H1 (cell line): ENCODE data around the gene CAMKMT. TPM values are rescaled to one million over a fixed set of nuclear protein-coding genes. Genes with fewer than 3 reads are reported as not detected.

ENCODE experiments used
- CTCF ChIA-PET: fragments of 300-600 bp; sonication (Branson Sonifier 250); formaldehyde crosslinking; loops from one replicate; lab custom pipeline; 2021; ENCODE audit not compliant: partially characterized antibody; lab: Charles Lee
- POLR2A ChIA-PET: fragments of 300-600 bp; sonication (Branson Sonifier 250); formaldehyde crosslinking; loops from one replicate; lab custom pipeline; 2021; ENCODE audit warnings: inconsistent platforms; ENCODE audit not compliant: partially characterized antibody; lab: Charles Lee
- DNase-seq, 2 experiments: peaks; one replicate each; pipeline versions ENCODE4 v3.0.0 to v3.0.0-alpha.2; 2010 to 2022; ENCODE audit warnings: low spot score in 2 of 2, low read depth in 1 of 2, mixed read lengths in 1 of 2
- FAIRE-seq: peaks from 2 replicates; lab custom pipeline; 2011; peaks lifted over from hg19 to GRCh38; lab: Jason Lieb, UNC
- H2AFZ ChIP-seq: 2 replicates; pipeline ENCODE4 v1.8.1; 2012; ENCODE audit warnings: low read length, inconsistent platforms
- H2AK5ac ChIP-seq: 2 replicates; pipeline ENCODE4 v1.6.1; 2013; ENCODE audit warnings: low read depth, low read length
- H2BK120ac ChIP-seq: replicated peaks from 2 replicates; pipeline ENCODE3; 2013; ENCODE audit warnings: low read depth, low read length, inconsistent platforms
- H2BK12ac ChIP-seq: 2 replicates; pipeline ENCODE4 v1.6.1; 2013; ENCODE audit warnings: low read depth, low read length
- H2BK15ac ChIP-seq: 2 replicates; pipeline ENCODE4 v1.6.1; 2013; ENCODE audit warnings: low read length
- H2BK20ac ChIP-seq: 2 replicates; pipeline ENCODE4 v1.6.1; 2013; ENCODE audit warnings: low read length
- H2BK5ac ChIP-seq: 2 replicates; pipeline ENCODE4 v1.6.1; 2013; ENCODE audit warnings: low read depth, low read length
- H3K14ac ChIP-seq: 2 replicates; pipeline ENCODE4 v1.6.1; 2013; ENCODE audit warnings: inconsistent platforms; ENCODE audit not compliant: insufficient read length
- H3K18ac ChIP-seq: 2 replicates; pipeline ENCODE4 v1.6.1; 2013; ENCODE audit warnings: low read length; ENCODE audit errors: extremely low read depth
- H3K23ac ChIP-seq: 2 replicates; pipeline ENCODE4 v1.6.1; 2013; ENCODE audit warnings: inconsistent platforms; ENCODE audit not compliant: insufficient read length
- H3K23me2 ChIP-seq: 2 replicates; pipeline ENCODE4 v1.6.1; 2013; ENCODE audit warnings: low read depth, low read length
- H3K27ac ChIP-seq: 2 replicates; pipeline ENCODE4 v1.6.1; 2011; ENCODE audit warnings: low read depth, low read length, inconsistent platforms
- H3K27me3 ChIP-seq, 4 experiments: replicated peaks in 1 of 4; 1 replicate in 1 of 4; 2 replicates in 3 of 4; pipeline versions ENCODE4 v1.6.1 to v1.8.1; 2011 to 2013; ENCODE audit warnings: low read length in 3 of 4, mild to moderate bottlenecking in 3 of 4, inconsistent platforms in 2 of 4, mixed read lengths in 2 of 4, moderate library complexity in 1 of 4; ENCODE audit not compliant: control insufficient read depth in 3 of 4, insufficient read depth in 3 of 4; ENCODE audit errors: extremely low read depth in 1 of 4
- H3K36me3 ChIP-seq, 4 experiments: 2 replicates each; pipeline versions ENCODE4 v1.6.1 to v1.8.1; 2011 to 2013; ENCODE audit warnings: mild to moderate bottlenecking in 4 of 4, low read length in 3 of 4, moderate library complexity in 2 of 4, control low read depth in 1 of 4, inconsistent platforms in 1 of 4; ENCODE audit not compliant: insufficient read depth in 4 of 4, control insufficient read depth in 2 of 4
- H3K4ac ChIP-seq: replicated peaks from 2 replicates; pipeline ENCODE3; 2013; ENCODE audit warnings: low read length, low read depth, mixed read lengths, inconsistent platforms; ENCODE audit not compliant: insufficient read length
- H3K4me1 ChIP-seq, 4 experiments: replicated peaks in 1 of 4; 1 replicate in 1 of 4; 2 replicates in 3 of 4; pipeline versions ENCODE4 v1.6.1 to v1.8.1; 2011 to 2013; ENCODE audit warnings: low read length in 3 of 4, inconsistent platforms in 2 of 4, mixed read lengths in 1 of 4; ENCODE audit not compliant: insufficient read depth in 4 of 4, control insufficient read depth in 3 of 4
- H3K4me2 ChIP-seq, 2 experiments: 2 replicates each; pipeline versions ENCODE4 v1.6.1 to v1.8.1; 2011 to 2013; ENCODE audit warnings: low read depth in 2 of 2, low read length in 2 of 2, control low read depth in 1 of 2, inconsistent platforms in 1 of 2, mild to moderate bottlenecking in 1 of 2; ENCODE audit not compliant: insufficient read depth in 1 of 2
- H3K4me3 ChIP-seq, 4 experiments: fragments of 200-600, 300-600 bp in 1 of 4; sonication (generic), shearing (Covaris generic), sonication (Bioruptor Twin) in 1 of 4; 2 replicates each; pipeline versions ENCODE4 v1.5.1 to v1.8.1; 2011 to 2016; ENCODE audit warnings: low read length in 4 of 4, low read depth in 3 of 4, control low read depth in 2 of 4, inconsistent platforms in 2 of 4, mild to moderate bottlenecking in 2 of 4, mixed read lengths in 1 of 4, moderate library complexity in 1 of 4; ENCODE audit not compliant: insufficient read depth in 2 of 4; ENCODE audit errors: extremely low read depth in 1 of 4
- H3K56ac ChIP-seq: replicated peaks from 2 replicates; pipeline ENCODE3; 2013; ENCODE audit warnings: low read depth, mild to moderate bottlenecking, mixed read lengths, low read length, inconsistent platforms; ENCODE audit not compliant: insufficient read length
- H3K79me1 ChIP-seq: 2 replicates; pipeline ENCODE4 v1.6.1; 2013; ENCODE audit warnings: low read depth, low read length, control low read depth
- H3K79me2 ChIP-seq, 2 experiments: 2 replicates each; pipeline versions ENCODE4 v1.6.1 to v1.8.1; 2012 to 2013; ENCODE audit warnings: low read length in 2 of 2, mild to moderate bottlenecking in 2 of 2, inconsistent platforms in 1 of 2; ENCODE audit not compliant: insufficient read depth in 2 of 2, control insufficient read depth in 1 of 2
- H3K9ac ChIP-seq, 4 experiments: replicated peaks in 1 of 4; 1 replicate in 1 of 4; 2 replicates in 3 of 4; pipeline versions ENCODE4 v1.6.1 to v1.8.1; 2011 to 2013; ENCODE audit warnings: low read depth in 3 of 4, low read length in 3 of 4, control low read depth in 2 of 4, mild to moderate bottlenecking in 2 of 4, moderate library complexity in 2 of 4, inconsistent platforms in 1 of 4; ENCODE audit errors: extremely low read depth in 1 of 4
- H3K9me3 ChIP-seq, 2 experiments: 2 replicates each; pipeline versions ENCODE4 v1.6.1 to v1.8.1; 2012 to 2013; ENCODE audit warnings: mild to moderate bottlenecking in 2 of 2, moderate library complexity in 2 of 2, control low read depth in 1 of 2, inconsistent platforms in 1 of 2, low read depth in 1 of 2, low read length in 1 of 2, mixed read lengths in 1 of 2; ENCODE audit not compliant: insufficient read depth in 2 of 2
- H4K20me1 ChIP-seq, 2 experiments: replicated peaks in 1 of 2; 2 replicates each; pipeline versions ENCODE3 to v1.8.1; 2011 to 2013; ENCODE audit warnings: inconsistent platforms in 2 of 2, low read length in 2 of 2, mild to moderate bottlenecking in 1 of 2; ENCODE audit not compliant: insufficient read depth in 2 of 2, control insufficient read depth in 1 of 2
- H4K5ac ChIP-seq: 2 replicates; pipeline ENCODE4 v1.6.1; 2013; ENCODE audit warnings: low read length, low read depth, mixed read lengths, inconsistent platforms; ENCODE audit not compliant: insufficient read length
- H4K8ac ChIP-seq: 2 replicates; pipeline ENCODE4 v1.8.0; 2013; ENCODE audit warnings: mild to moderate bottlenecking, moderate library complexity, low read length, inconsistent platforms; ENCODE audit not compliant: insufficient read depth; ENCODE audit errors: extremely low read depth
- H4K91ac ChIP-seq: replicated peaks from 2 replicates; pipeline ENCODE3; 2013; ENCODE audit warnings: low read length, mixed read lengths, inconsistent platforms; ENCODE audit not compliant: insufficient read length
- CEBPB ChIP-seq: IDR thresholded peaks from 2 replicates; pipeline ENCODE4 v1.6.1; 2012; ENCODE audit warnings: low read depth, low read length
- E2F6 ChIP-seq: IDR thresholded peaks from 2 replicates; pipeline ENCODE4 v1.6.1; 2012; ENCODE audit warnings: inconsistent platforms
- KDM1A ChIP-seq: fragments of 200-600, 300-600 bp; sonication (generic); IDR thresholded peaks from 2 replicates; pipeline ENCODE4 v1.7.1; 2016; ENCODE audit warnings: mild to moderate bottlenecking, low read length, borderline replicate concordance
- USF2 ChIP-seq: IDR thresholded peaks from 2 replicates; pipeline ENCODE4 v1.6.1; 2011; ENCODE audit warnings: low read length, improper control_type of control experiment
- YY1 ChIP-seq: IDR thresholded peaks from 2 replicates; pipeline ENCODE4 v1.6.1; 2011; ENCODE audit warnings: low read depth, mild to moderate bottlenecking, low read length
- WGBS, 2 experiments: shearing (Covaris generic) in 1 of 2; methylation state at CpG; one replicate each; pipeline versions ENCODE4 v1.1.6 to v1.1.7; 2013 to 2015; ENCODE audit warnings: low lambda C conversion rate in 2 of 2, mixed read lengths in 2 of 2, inconsistent platforms in 1 of 2, low coverage in 1 of 2, missing lambda C conversion rate in 1 of 2; ENCODE audit not compliant: insufficient replicate concordance in 2 of 2, insufficient coverage in 1 of 2, insufficient read length in 1 of 2; ENCODE audit errors: extremely low coverage in 1 of 2, missing lambda C conversion rate in 1 of 2; 5-methylcytosine and 5-hydroxymethylcytosine counted together
- polyA plus RNA-seq, 7 experiments: library from polyadenylated mRNA; depleted of rRNA in 3 of 7; stranded (reverse) in 5 of 7; unstranded in 2 of 7; fragments of >200 nt in 5 of 7; fragments of 200-250 nt in 2 of 7; gene quantifications; 1 replicate in 5 of 7; 2 replicates in 1 of 7; 4 replicates in 1 of 7; pipeline versions ENCODE4 v1.2.1 to v1.2.3, GENCODE V29; 2011 to 2013; ENCODE audit warnings: missing spikeins in 2 of 7, mixed read lengths in 2 of 7
- total RNA-seq: library from RNA; stranded (reverse); fragmentation: NEBNext Ultra II Directional; extraction: Animal tissue kit (Norgen Biotek cat#: 25700); gene quantifications from 2 replicates; pipeline ENCODE4 v1.2.1, GENCODE V29; 2021
- TF ChIP-seq, protein P1 (sequence below): IDR thresholded peaks from 2 replicates; pipeline ENCODE4 v1.6.1; 2012; ENCODE audit warnings: inconsistent platforms

Gene CAMKMT
- total and polyA plus RNA-seq, 2 of the 8 experiments (the other 6 are each of a cell fraction or from before 2014, with no cell fraction given), result 14.7 to 22.4 TPM

DNA sequence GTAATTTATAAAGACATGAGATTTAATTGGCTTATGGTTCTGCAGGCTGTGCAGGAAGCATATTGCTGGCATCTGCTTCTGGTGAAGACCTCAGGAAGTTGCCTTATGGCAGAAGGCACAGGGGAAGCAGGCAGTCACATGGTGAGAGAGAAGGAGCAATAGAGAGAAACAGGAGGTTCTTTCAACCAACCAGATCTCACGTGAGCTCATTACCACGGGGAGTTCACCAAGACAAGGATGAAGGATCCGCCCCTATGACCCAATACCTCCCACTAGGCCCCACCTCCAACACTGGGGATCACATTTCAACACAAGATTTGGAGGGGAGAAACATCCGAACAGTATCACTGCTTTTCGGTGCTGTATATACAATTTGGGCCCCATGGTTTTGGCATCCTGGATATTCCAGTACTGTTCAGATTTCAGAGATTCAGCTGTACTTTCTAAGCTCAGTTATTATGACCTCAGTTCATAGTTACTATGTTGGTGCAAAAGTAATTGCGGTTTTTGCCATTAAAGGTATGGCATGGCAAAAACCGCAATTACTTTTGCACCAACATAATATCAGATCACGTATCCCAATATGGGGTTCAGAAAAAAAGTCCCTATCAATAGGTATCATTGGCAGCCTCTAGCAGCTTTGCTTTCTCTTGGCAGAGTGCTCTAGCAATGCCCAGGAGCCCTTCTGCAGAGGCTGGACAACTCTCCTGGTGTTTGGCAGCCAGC is 390.2 kb downstream of the CAMKMT start:
- peak; percentile 50 for FAIRE-seq
- WGBS, 2 experiments, result 78% methylated on average over 8 of the region's 8 CpGs; no CpG with 5 or more reads in 1 of the 2 experiments

More for the DNA sequence above, 390.2 kb downstream of the CAMKMT start:
- H2BK5ac ChIP-seq, result 0 out of 2 replicates have a peak overlapping the region, but pooled peaks have one; percentile 15
- no peak overlapping the region for H3K4me3 ChIP-seq
- peaks cover under 1 to 13% (median 8%) of the 10 kb centered on the region in 4 experiments; a peak in 6 of 7 replicates for H3K4me1 ChIP-seq
- H2BK15ac ChIP-seq, result no peak overlapping the region
- no peak overlapping the region for H3K4me2 ChIP-seq
- CTCF ChIA-PET, result interaction anchor here (0.6 to 1.9 kb wide), 15 partner anchors 10 to 273 kb away, joined by 3 to 8 read pairs (median 3); no protein-coding TSS in a partner anchor
- no peak overlapping the region for H4K8ac ChIP-seq
- no peaks in the 10 kb centered on the region for H3K23me2 ChIP-seq
- no peak overlapping the region for H2AK5ac ChIP-seq
- 0 out of 2 replicates have a peak overlapping the region, but pooled peaks have one; percentile 64 for H2BK12ac ChIP-seq
- no peak overlapping the region for H3K23ac ChIP-seq
- H3K14ac ChIP-seq, result no peak overlapping the region
- H4K5ac ChIP-seq, result no peak overlapping the region
- no peaks in the 10 kb centered on the region for H3K9me3 ChIP-seq
- no peak overlapping the region for H2BK20ac ChIP-seq
- H2AFZ ChIP-seq, result no peak overlapping the region
- H3K27me3 ChIP-seq, result no peaks in the 10 kb centered on the region
- H4K91ac ChIP-seq, result no peak overlapping the region
- H3K79me2 ChIP-seq, result no peaks in the 10 kb centered on the region
- H3K9ac ChIP-seq, result no peak overlapping the region
- H4K20me1 ChIP-seq, result no peaks in the 10 kb centered on the region
- peak overlapping the region; percentile 2; the same call in 1 of the 2 replicates for H3K18ac ChIP-seq
- H3K4ac ChIP-seq, result no peak overlapping the region
- TF ChIP-seq USF2 (0 out of 2 replicates have a peak, but pooled peaks have one; percentile 17), E2F6 (peak; percentile 71), YY1 (no peak), CEBPB (peak; percentile 78), KDM1A (no peak)
- TF ChIP-seq, protein P1, sequence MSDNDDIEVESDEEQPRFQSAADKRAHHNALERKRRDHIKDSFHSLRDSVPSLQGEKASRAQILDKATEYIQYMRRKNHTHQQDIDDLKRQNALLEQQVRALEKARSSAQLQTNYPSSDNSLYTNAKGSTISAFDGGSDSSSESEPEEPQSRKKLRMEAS, result peak; percentile 74
- TF ChIP-seq, all 59 proteins: peak for 4
- Histone ChIP-seq H2BK120ac (no peak overlapping the region), H3K79me1 (no peaks in the 10 kb centered on the region; the same call in 1 of the 2 replicates), H3K36me3 (no peaks in the 10 kb centered on the region; a peak in 1 of 8 replicates), H3K27ac (no peak overlapping the region), H3K56ac (no peak overlapping the region)
- POLR2A ChIA-PET, result interaction anchor here (1.1 to 1.4 kb wide), 2 partner anchors 18 to 51 kb away, joined by 3 to 7 read pairs; no protein-coding TSS in a partner anchor
- no peak for DNase-seq
